Neural progenitor cell (in vitro differentiated cells): Measurements from ENCODE around the gene TRAP1.

Experiments used
- EZH2 ChIP-seq: fragments of 200-600 bp; sonication (generic); IDR thresholded peaks from 2 replicates; pipeline ENCODE4 v1.6.1; 2017; ENCODE audit warnings: antibody characterized with exemption, mild to moderate bottlenecking, moderate library complexity
- EZH2phosphoT487 ChIP-seq: fragments of 200-600 bp; sonication (generic); IDR thresholded peaks from 2 replicates; pipeline ENCODE4 v1.6.1; 2017; ENCODE audit warnings: antibody characterized with exemption
- TF ChIP-seq, protein P1 (sequence below): fragments of 200-600 bp; sonication (generic); IDR thresholded peaks from 2 replicates; pipeline ENCODE4 v1.5.1; 2017; ENCODE audit warnings: antibody characterized with exemption, mild to moderate bottlenecking

DNA sequence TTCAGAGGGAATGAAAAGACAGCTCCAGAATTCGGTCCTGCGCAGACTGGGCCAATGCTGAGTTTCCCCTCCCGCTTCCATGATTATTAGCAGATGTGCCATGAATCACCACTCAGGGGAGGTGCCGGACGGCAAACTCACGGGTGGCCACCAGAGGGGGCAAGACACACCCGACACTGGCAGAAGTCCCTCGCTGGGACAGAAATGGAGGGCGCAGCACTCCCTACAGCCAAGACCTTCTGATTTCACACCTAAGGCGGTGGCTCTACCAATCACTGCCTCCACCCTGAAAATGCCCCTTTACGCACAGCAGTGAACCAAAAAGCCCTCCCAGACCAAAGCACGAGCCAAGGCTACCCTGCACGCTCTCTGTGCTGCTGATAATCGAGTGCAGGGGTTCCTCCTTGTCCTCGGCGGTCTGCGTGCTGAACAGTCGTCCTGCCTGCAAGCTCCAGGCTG, 26.8 kb downstream of the TRAP1 start:
- TF ChIP-seq EZH2phosphoT487 (no peak), EZH2 (no peak)
- TF ChIP-seq, protein P1, sequence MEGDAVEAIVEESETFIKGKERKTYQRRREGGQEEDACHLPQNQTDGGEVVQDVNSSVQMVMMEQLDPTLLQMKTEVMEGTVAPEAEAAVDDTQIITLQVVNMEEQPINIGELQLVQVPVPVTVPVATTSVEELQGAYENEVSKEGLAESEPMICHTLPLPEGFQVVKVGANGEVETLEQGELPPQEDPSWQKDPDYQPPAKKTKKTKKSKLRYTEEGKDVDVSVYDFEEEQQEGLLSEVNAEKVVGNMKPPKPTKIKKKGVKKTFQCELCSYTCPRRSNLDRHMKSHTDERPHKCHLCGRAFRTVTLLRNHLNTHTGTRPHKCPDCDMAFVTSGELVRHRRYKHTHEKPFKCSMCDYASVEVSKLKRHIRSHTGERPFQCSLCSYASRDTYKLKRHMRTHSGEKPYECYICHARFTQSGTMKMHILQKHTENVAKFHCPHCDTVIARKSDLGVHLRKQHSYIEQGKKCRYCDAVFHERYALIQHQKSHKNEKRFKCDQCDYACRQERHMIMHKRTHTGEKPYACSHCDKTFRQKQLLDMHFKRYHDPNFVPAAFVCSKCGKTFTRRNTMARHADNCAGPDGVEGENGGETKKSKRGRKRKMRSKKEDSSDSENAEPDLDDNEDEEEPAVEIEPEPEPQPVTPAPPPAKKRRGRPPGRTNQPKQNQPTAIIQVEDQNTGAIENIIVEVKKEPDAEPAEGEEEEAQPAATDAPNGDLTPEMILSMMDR, result peak; percentile 87
